ENCODE data around the gene LLGL2. TPM values are rescaled to one million over a fixed set of nuclear protein-coding genes. Genes with fewer than 3 reads are reported as not detected.

Gene LLGL2
- total and polyA plus RNA-seq, 9 donors, result 0.20 to 45.4 (median 15.1) TPM

DNA sequence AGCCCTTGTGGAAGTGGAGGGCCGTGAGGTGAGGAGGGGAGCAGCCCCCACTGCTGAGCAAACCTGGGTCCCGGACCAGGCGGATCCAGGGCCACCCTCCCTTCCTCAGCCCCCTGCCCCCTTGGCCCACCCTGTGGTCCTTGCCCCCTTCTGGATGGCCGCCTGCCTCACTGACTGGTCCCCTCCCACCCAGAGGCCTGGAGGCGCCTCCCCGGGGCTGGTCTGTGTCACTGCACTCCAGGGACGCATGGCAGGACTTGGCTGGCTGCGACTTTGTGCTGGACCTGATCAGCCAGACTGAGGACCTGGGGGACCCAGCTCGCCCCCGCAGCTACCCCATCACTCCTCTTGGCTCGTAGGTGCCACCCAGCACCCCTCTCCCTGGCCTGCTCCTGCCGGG lies 88.5 kb downstream of the LLGL2 start:
- no peak for DNase-seq
- Histone ChIP-seq H3K9me3 (no peaks in the 10 kb centered on the region), H3K27me3 (no peaks in the 10 kb centered on the region), H3K27ac (no peak overlapping the region), H3K36me3 (no peaks in the 10 kb centered on the region), H3K4me3 (no peak overlapping the region), H3K4me1 (ENCODE audit: insufficient read depth) (no peaks in the 10 kb centered on the region)
- TF ChIP-seq EP300 (IDR thresholded peaks at IDR 0.05), result no peak
- TF ChIP-seq POLR2A (IDR thresholded peaks at IDR 0.05), result no peak
- TF ChIP-seq, protein P1, sequence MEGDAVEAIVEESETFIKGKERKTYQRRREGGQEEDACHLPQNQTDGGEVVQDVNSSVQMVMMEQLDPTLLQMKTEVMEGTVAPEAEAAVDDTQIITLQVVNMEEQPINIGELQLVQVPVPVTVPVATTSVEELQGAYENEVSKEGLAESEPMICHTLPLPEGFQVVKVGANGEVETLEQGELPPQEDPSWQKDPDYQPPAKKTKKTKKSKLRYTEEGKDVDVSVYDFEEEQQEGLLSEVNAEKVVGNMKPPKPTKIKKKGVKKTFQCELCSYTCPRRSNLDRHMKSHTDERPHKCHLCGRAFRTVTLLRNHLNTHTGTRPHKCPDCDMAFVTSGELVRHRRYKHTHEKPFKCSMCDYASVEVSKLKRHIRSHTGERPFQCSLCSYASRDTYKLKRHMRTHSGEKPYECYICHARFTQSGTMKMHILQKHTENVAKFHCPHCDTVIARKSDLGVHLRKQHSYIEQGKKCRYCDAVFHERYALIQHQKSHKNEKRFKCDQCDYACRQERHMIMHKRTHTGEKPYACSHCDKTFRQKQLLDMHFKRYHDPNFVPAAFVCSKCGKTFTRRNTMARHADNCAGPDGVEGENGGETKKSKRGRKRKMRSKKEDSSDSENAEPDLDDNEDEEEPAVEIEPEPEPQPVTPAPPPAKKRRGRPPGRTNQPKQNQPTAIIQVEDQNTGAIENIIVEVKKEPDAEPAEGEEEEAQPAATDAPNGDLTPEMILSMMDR (IDR thresholded peaks at IDR 0.05), result no peak
- intact Hi-C loops (cut with DNase I), result no loop called here
- WGBS, 3 donors, result 87 to 89% (median 88%) methylated on average over 12 of the region's 12 CpGs

DNA sequence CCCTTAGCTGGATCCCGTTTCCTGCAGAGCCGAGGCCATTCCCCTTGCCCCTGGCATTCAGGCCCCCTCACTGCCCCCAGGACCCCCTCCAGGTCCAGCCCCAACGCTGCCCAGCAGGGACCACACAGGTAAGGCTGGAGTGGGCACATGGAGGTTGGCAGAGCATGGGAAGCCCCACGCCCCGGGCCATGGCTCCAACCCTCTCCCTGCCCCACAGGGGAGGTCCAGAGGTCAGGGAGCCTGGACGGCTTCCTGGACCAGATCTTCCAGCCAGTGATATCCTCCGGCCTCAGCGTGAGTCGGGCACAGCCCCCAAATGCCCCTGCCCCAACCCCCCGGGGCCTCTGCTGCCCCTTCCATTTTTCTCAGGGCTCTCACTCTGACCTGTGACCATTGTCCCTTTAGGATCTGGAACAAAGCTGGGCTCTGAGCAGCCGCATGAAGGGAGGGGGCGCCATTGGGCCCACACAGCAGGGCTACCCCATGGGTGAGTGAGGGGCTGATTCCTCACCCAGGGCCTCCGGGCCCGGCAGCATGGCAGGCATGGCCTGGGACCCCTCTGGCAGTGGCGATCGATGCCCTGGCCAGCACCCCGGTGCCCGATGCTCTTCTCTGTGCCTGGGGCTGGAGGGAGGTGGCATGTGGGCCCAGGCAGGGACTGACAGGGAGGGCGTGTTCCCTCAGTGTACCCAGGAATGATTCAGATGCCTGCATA lies 89.2 kb downstream of the LLGL2 start:
- H3K4me1 ChIP-seq (ENCODE audit: insufficient read depth), result no peaks in the 10 kb centered on the region
- H3K36me3 ChIP-seq, result no peaks in the 10 kb centered on the region
- no peaks in the 10 kb centered on the region for H3K9me3 ChIP-seq
- no peak overlapping the region for H3K4me3 ChIP-seq
- intact Hi-C loops (cut with DNase I), result no loop called here
- no peak overlapping the region for H3K27ac ChIP-seq
- TF ChIP-seq, protein P1 (IDR thresholded peaks at IDR 0.05), result no peak
- TF ChIP-seq POLR2A (IDR thresholded peaks at IDR 0.05), result no peak
- TF ChIP-seq EP300 (IDR thresholded peaks at IDR 0.05), result no peak
- DNase-seq, result no peak
- no peaks in the 10 kb centered on the region for H3K27me3 ChIP-seq
- 82 to 88% (median 84%) methylated on average over 16 to 19 of the region's 19 CpGs for WGBS, 3 donors

DNA sequence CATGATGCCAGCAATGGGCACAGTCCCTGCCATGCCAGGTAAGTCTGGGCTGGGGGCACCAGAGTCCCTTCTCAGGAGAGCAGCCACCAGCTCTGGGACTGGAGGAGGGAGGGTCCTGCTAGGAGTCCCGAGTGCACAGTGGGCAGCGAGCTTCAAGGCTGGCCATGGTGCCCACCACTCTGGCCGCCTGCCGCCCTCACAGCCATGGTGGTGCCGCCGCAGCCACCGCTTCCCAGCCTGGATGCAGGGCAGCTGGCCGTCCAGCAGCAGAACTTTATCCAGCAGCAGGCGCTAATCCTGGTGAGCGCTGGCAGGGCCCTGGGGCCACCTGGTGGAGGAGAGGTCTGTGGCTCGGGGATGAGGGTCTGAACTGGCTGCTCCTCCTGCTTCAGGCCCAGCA lies 89.8 kb downstream of the LLGL2 start:
- DNase-seq, result no peak
- no peak overlapping the region for H3K4me3 ChIP-seq
- H3K27ac ChIP-seq, result no peak overlapping the region
- intact Hi-C loops (cut with DNase I), result no loop called here
- H3K9me3 ChIP-seq, result no peaks in the 10 kb centered on the region
- H3K4me1 ChIP-seq (ENCODE audit: insufficient read depth), result no peaks in the 10 kb centered on the region
- no peaks in the 10 kb centered on the region for H3K36me3 ChIP-seq
- TF ChIP-seq POLR2A (IDR thresholded peaks at IDR 0.05) (no peak), EP300 (IDR thresholded peaks at IDR 0.05) (no peak)
- TF ChIP-seq, protein P1 (IDR thresholded peaks at IDR 0.05), result no peak
- 86 to 94% (median 87%) methylated on average over 11 of the region's 11 CpGs for WGBS, 3 donors
- no peaks in the 10 kb centered on the region for H3K27me3 ChIP-seq

DNA sequence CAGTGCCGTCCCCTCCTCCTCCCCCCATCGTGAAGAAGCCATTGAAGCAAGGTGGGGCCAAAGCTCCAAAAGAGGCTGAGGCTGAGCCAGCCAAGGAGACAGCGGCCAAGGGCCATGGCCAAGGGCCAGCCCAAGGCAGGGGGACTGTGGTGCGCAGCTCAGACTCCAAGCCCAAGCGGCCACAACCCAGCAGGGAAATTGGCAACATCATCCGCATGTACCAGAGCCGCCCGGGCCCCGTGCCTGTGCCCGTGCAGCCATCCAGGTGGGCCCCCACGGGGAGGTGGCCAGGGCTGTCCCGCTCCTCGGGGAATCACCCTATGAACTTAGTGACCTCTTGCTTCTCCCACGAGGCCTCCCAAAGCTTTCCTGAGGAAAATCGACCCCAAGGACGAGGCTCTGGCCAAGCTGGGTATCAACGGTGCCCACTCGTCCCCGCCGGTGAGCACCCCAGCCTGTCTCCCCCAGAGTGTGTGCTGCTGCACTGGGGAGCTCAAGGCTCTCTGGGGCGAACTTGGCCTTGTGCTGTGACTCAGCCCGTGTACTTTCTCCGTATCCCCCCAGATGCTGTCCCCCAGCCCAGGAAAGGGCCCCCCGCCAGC lies 91.1 kb downstream of the LLGL2 start:
- TF ChIP-seq, protein P1 (IDR thresholded peaks at IDR 0.05), result no peak
- no peak for TF ChIP-seq POLR2A (IDR thresholded peaks at IDR 0.05)
- no peak for TF ChIP-seq EP300 (IDR thresholded peaks at IDR 0.05)
- DNase-seq, result no peak
- H3K4me3 ChIP-seq, result no peak overlapping the region
- no peak overlapping the region for H3K27ac ChIP-seq
- no peaks in the 10 kb centered on the region for H3K9me3 ChIP-seq
- H3K36me3 ChIP-seq, result no peaks in the 10 kb centered on the region
- 86 to 90% (median 88%) methylated on average over 17 to 24 of the region's 24 CpGs for WGBS, 3 donors
- H3K4me1 ChIP-seq (ENCODE audit: insufficient read depth), result no peaks in the 10 kb centered on the region
- no peaks in the 10 kb centered on the region for H3K27me3 ChIP-seq
- intact Hi-C loops (cut with DNase I), result no loop called here
